ENCODE measurements around the gene MYO5C. TPM values are rescaled to one million over a fixed set of nuclear protein-coding genes. Genes with fewer than 3 reads are reported as not detected.

Gene MYO5C
- total RNA-seq, 2 donors from 2014 or later = 0.69 to 1.6 TPM

GRCh38 chr15:52280326-52281084 lies 15.1 kb downstream of the MYO5C start:
- no peaks in the 10 kb centered on the region for H3K36me3 Mint-ChIP-seq (ENCODE audit: insufficient read depth in 2 of 2)
- no peak for DNase-seq
- peaks cover 9% of the 10 kb centered on the region for H3K4me1 Mint-ChIP-seq (ENCODE audit: low read depth)
- ATAC-seq (replicated peaks in 1 of 2) = no peak
- no peak overlapping the region for H3K4me3 Mint-ChIP-seq
- H3K9me3 Mint-ChIP-seq = no peaks in the 10 kb centered on the region
- H3K27me3 Mint-ChIP-seq (ENCODE audit: low read depth) = no peaks in the 10 kb centered on the region
- H3K27ac Mint-ChIP-seq = no peak overlapping the region

DNA sequence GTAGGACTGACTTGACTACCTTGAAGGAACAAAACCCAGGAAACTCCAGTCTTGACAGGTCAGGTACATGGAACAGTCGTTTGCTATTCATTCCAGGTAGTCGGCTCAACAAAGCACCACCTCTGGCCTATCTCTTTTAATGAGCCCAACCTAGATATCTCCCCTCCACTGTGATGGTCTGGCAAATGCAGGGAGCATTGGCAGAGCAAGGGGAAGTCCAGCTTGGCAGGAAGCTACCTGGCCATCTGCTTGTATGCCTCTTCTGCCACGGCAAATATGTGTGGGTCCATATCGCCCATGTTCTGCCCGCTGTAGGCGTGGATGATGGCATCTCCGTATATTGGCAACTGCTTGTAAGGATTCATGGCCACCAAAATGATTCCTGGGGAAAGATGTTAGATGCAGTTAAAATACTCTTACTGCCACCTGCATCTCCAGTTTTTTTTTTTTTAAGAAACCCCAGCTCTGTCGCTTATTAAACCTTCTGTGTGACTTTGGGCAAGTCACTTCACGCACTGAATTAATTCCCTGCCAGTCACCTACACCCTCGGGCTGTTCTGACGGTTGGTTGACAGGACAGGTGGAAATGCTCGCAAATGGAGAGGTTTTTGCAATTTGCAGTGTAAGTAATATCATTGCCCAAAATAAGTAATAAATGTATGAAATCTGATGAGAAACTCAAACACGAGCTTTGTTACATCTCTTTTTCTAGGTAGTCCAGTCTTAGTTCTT lies 16.8 kb downstream of the MYO5C start:
- Mint-ChIP-seq H3K9me3 (no peaks in the 10 kb centered on the region), H3K27me3 (ENCODE audit: low read depth) (no peaks in the 10 kb centered on the region), H3K36me3 (ENCODE audit: insufficient read depth in 2 of 2) (no peaks in the 10 kb centered on the region), H3K27ac (no peak overlapping the region), H3K4me3 (no peak overlapping the region), H3K4me1 (ENCODE audit: low read depth) (peaks cover under 1% of the 10 kb centered on the region)
- DNase-seq (no peak), ATAC-seq (replicated peaks in 1 of 2) (no peak)

DNA sequence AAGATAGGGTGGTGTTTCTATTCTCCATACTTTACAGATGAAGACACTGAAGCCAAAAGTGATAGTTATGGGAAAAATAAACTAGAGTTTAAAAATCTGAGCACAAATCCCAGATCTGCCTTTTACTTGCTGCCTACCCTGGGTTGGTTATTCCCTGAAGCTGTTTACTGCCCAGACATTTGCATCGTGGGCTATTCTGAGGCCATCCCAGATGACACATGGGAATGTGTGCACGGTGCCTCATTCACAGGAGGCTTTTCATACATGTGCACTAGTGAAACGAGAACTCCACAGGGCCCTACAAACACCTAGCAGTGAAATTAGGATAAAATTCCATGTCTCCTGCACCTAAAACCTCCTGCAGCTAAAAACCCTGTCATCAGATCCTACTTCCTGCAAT lies 17.5 kb downstream of the MYO5C start:
- H3K27me3 Mint-ChIP-seq (ENCODE audit: low read depth) = no peaks in the 10 kb centered on the region
- H3K9me3 Mint-ChIP-seq = no peaks in the 10 kb centered on the region
- no peaks in the 10 kb centered on the region for H3K36me3 Mint-ChIP-seq (ENCODE audit: insufficient read depth in 2 of 2)
- no peak overlapping the region for H3K27ac Mint-ChIP-seq
- DNase-seq = no peak
- no peaks in the 10 kb centered on the region for H3K4me1 Mint-ChIP-seq (ENCODE audit: low read depth)
- no peak overlapping the region for H3K4me3 Mint-ChIP-seq
- no peak for ATAC-seq (replicated peaks in 1 of 2)

DNA sequence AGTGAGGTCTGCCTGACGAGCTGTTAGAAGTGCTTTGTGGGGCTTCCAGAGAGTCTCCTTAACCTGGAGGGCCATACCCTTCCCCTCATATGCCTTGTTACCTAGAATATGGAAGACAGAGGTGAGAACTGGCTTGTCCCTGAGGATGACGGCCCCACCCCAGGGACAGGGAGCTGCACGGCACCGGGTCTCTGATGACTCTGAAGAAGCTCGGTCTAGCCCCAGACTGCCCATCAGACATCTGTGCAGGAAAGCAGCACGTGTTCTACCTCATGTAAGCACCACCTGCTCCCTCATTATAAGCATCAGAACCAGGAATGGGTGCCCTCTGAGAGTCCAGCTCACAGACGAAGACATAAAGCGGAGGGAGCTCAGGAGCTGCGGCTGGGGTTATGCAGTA lies 18.0 kb downstream of the MYO5C start:
- Mint-ChIP-seq H3K36me3 (ENCODE audit: insufficient read depth in 2 of 2) (no peaks in the 10 kb centered on the region), H3K27me3 (ENCODE audit: low read depth) (no peaks in the 10 kb centered on the region), H3K27ac (no peak overlapping the region), H3K4me3 (no peak overlapping the region), H3K4me1 (ENCODE audit: low read depth) (no peaks in the 10 kb centered on the region), H3K9me3 (no peaks in the 10 kb centered on the region)
- no peak for ATAC-seq (replicated peaks in 1 of 2)
- no peak for DNase-seq

DNA sequence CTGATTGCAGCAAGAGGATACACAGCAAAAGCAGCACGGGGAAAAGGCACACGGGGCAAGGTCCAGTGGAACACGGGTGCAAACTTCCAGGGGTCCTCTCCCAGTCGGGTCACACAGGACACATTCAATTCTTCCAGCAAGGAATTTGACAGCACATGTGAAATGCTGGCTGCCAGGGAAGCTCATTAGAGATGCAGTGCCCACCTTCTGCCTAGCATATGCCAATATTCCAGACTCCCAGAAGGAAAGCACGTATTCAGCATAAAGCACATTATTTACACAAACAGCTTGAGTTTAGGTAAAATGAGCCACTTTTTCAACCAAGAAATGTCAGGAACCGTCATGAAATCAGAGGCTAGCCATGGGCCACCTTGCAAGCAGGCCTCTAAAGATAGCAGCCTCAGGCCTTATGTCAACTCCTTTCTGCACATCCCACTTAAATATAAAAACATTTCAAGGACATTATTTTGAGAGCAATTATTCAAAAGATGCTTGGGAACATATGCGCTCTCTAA lies 19.3 kb downstream of the MYO5C start:
- ATAC-seq (replicated peaks in 1 of 2) (no peak), DNase-seq (no peak)
- H3K36me3 Mint-ChIP-seq (ENCODE audit: insufficient read depth in 2 of 2) = no peaks in the 10 kb centered on the region
- no peak overlapping the region for H3K27ac Mint-ChIP-seq
- H3K9me3 Mint-ChIP-seq = no peaks in the 10 kb centered on the region
- no peak overlapping the region for H3K4me3 Mint-ChIP-seq
- no peaks in the 10 kb centered on the region for H3K4me1 Mint-ChIP-seq (ENCODE audit: low read depth)
- no peaks in the 10 kb centered on the region for H3K27me3 Mint-ChIP-seq (ENCODE audit: low read depth)

DNA sequence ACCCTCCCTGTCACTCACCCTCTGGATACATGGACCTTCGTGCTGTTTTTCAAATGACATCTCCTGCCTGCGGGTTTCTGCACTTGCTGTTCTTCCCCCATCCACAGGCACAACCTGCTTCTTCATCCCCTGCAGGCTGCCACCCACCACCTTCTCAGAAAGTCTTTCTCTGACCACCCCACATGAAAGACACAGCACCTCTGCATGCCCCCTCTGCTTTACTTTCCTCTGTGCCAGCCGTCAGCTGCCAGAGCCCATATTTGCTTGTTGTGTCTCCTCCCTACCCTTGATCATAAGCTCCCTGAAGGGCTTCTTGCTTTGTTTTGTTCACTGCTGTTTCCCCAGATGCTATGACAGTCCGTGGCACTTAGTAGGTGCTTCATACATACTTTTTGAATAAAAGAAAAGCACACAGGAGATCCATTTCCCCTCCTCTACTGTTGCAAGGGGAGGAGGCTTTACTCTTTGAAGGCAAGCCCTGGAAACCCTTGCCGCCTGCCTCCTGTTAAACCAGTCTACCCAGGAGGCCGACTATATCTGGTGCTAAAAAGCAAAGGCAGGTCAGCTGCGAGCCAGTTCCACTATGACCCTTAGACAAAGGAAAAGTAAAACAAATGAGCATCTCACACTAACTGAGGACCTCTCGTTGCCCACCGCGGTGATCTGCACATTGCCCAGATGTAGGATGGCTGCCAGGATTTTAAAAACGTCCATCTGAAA lies 31.9 kb downstream of the MYO5C start:
- Mint-ChIP-seq H3K27ac (no peak overlapping the region), H3K36me3 (ENCODE audit: insufficient read depth in 2 of 2) (no peaks in the 10 kb centered on the region), H3K4me3 (peak overlapping the region; percentile 7 to 58), H3K9me3 (no peaks in the 10 kb centered on the region), H3K4me1 (ENCODE audit: low read depth) (peaks cover 45% of the 10 kb centered on the region), H3K27me3 (ENCODE audit: low read depth) (no peaks in the 10 kb centered on the region)
- DNase-seq = no peak
- no peak for ATAC-seq (replicated peaks in 1 of 2)

DNA sequence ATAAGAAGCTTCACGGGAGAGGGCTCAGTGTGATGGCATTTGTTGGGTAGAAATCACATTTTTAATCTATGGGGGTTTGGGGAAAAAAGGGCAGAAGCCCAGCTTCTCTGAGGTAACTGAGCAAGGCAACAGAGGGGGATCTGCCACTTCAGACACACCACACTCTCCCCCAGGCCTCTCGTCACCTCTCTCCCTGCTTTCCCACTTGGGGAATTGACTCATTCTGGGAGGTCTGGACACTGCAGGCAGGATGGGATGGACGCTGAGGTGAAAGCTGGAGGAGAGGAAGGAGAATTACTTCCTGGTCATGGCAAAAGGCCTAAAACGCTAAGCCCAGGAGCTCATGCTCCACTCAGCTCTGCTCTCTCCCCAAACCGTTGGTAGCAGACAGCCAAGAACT lies 33.2 kb downstream of the MYO5C start:
- no peak for DNase-seq
- H3K9me3 Mint-ChIP-seq = no peaks in the 10 kb centered on the region
- peaks cover 45% of the 10 kb centered on the region for H3K4me1 Mint-ChIP-seq (ENCODE audit: low read depth)
- H3K36me3 Mint-ChIP-seq (ENCODE audit: insufficient read depth in 2 of 2) = no peaks in the 10 kb centered on the region
- H3K4me3 Mint-ChIP-seq = peak overlapping the region; percentile 58 to 71
- ATAC-seq (replicated peaks in 1 of 2) = no peak
- peak overlapping the region; percentile 93 for H3K27ac Mint-ChIP-seq
- H3K27me3 Mint-ChIP-seq (ENCODE audit: low read depth) = no peaks in the 10 kb centered on the region

GRCh38 chr15:52261498-52262242 lies 33.9 kb downstream of the MYO5C start:
- H3K4me3 Mint-ChIP-seq = peak overlapping the region; percentile 58 to 71
- H3K4me1 Mint-ChIP-seq (ENCODE audit: low read depth) = peaks cover 52% of the 10 kb centered on the region
- ATAC-seq (replicated peaks in 1 of 2) = peak; percentile 100
- no peaks in the 10 kb centered on the region for H3K9me3 Mint-ChIP-seq
- H3K27me3 Mint-ChIP-seq (ENCODE audit: low read depth) = no peaks in the 10 kb centered on the region
- H3K36me3 Mint-ChIP-seq (ENCODE audit: insufficient read depth in 2 of 2) = no peaks in the 10 kb centered on the region
- H3K27ac Mint-ChIP-seq = peak overlapping the region; percentile 93
- DNase-seq = peak; percentile 79 to 83

DNA sequence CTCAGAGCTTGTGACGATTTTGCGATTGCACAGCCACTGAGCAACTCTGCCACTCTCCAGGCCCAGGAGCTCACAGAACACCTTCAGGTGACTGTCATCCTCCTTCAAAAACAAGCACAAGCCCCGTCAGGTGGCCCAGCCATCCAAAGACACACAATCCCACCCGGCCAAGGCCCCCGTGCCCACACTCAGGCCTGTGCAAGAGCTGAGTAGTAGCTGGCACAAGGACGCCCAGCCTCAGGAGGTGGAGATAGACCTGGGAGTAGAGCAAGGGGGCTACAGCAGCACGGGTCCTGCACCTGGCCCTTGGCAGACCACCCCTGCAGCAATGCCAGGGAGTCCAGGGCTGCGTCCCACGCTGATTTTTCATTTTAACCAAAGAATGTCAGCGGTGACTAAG lies 34.6 kb downstream of the MYO5C start:
- H3K27me3 Mint-ChIP-seq (ENCODE audit: low read depth) = no peaks in the 10 kb centered on the region

GRCh38 chr15:52259503-52259902 lies 36.1 kb downstream of the MYO5C start:
- no peak for DNase-seq
- Mint-ChIP-seq H3K27ac (no peak overlapping the region), H3K4me1 (ENCODE audit: low read depth) (peaks cover 63% of the 10 kb centered on the region), H3K4me3 (no peak overlapping the region), H3K27me3 (ENCODE audit: low read depth) (no peaks in the 10 kb centered on the region), H3K36me3 (ENCODE audit: insufficient read depth in 2 of 2) (no peaks in the 10 kb centered on the region), H3K9me3 (no peaks in the 10 kb centered on the region)
- no peak for ATAC-seq (replicated peaks in 1 of 2)

More for the DNA sequence above, 34.6 kb downstream of the MYO5C start:
- ATAC-seq (replicated peaks in 1 of 2) = no peak
- DNase-seq = no peak
- H3K36me3 Mint-ChIP-seq (ENCODE audit: insufficient read depth in 2 of 2) = no peaks in the 10 kb centered on the region
- H3K27ac Mint-ChIP-seq = no peak overlapping the region
- peaks cover 59% of the 10 kb centered on the region for H3K4me1 Mint-ChIP-seq (ENCODE audit: low read depth)
- peak overlapping the region; percentile 22 to 26 for H3K4me3 Mint-ChIP-seq
- no peaks in the 10 kb centered on the region for H3K9me3 Mint-ChIP-seq

GRCh38 chr15:52258461-52258860 lies 37.1 kb downstream of the MYO5C start:
- Mint-ChIP-seq H3K4me3 (no peak overlapping the region), H3K27me3 (ENCODE audit: low read depth) (no peaks in the 10 kb centered on the region), H3K27ac (no peak overlapping the region), H3K36me3 (ENCODE audit: insufficient read depth in 2 of 2) (no peaks in the 10 kb centered on the region), H3K4me1 (ENCODE audit: low read depth) (peaks cover 58% of the 10 kb centered on the region), H3K9me3 (no peaks in the 10 kb centered on the region)
- ATAC-seq (replicated peaks in 1 of 2) (no peak), DNase-seq (no peak)

DNA sequence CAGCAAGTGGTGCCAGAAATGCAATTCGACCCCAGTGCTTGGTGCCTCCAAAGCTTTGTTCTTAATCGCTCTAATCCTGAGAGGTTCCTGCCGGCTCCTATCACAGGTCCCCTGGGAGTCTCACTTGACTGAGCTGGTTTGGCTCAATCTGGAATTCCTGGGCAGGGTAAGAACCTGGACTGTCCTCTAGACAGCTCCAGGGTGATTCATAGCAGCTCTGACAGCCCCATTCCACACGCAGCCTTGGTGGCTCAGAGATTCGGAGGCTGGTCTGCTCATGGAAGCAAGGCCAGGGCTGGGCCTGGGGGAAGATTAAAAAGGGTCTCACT lies 37.9 kb downstream of the MYO5C start:
- ATAC-seq (replicated peaks in 1 of 2) (no peak), DNase-seq (no peak)
- H3K9me3 Mint-ChIP-seq = no peaks in the 10 kb centered on the region
- H3K36me3 Mint-ChIP-seq (ENCODE audit: insufficient read depth in 2 of 2) = no peaks in the 10 kb centered on the region
- H3K4me3 Mint-ChIP-seq = no peak overlapping the region
- peaks cover 58% of the 10 kb centered on the region for H3K4me1 Mint-ChIP-seq (ENCODE audit: low read depth)
- no peak overlapping the region for H3K27ac Mint-ChIP-seq
- no peaks in the 10 kb centered on the region for H3K27me3 Mint-ChIP-seq (ENCODE audit: low read depth)
